Left renal pelvis (tissue), 4 donors: ENCODE data around the gene ROBO2. TPM values are rescaled to one million over a fixed set of nuclear protein-coding genes. Genes with fewer than 3 reads are reported as not detected.

ENCODE experiments used
- DNase-seq, 4 donors: peaks; one replicate each; pipeline ENCODE4 v3.0.0-alpha.2; 2013; ENCODE audit warnings: low read depth in 4 of 4, low spot score in 3 of 4
- polyA plus RNA-seq, 4 donors: library from polyadenylated mRNA; unstranded; fragments of 120-200 nt; gene quantifications; one replicate each; pipeline ENCODE4 v1.2.1, GENCODE V29; 2013; ENCODE audit not compliant: insufficient read length in 4 of 4

Gene ROBO2
- polyA plus RNA-seq, 4 donors: 84.3 to 156 (median 91.9) TPM

DNA sequence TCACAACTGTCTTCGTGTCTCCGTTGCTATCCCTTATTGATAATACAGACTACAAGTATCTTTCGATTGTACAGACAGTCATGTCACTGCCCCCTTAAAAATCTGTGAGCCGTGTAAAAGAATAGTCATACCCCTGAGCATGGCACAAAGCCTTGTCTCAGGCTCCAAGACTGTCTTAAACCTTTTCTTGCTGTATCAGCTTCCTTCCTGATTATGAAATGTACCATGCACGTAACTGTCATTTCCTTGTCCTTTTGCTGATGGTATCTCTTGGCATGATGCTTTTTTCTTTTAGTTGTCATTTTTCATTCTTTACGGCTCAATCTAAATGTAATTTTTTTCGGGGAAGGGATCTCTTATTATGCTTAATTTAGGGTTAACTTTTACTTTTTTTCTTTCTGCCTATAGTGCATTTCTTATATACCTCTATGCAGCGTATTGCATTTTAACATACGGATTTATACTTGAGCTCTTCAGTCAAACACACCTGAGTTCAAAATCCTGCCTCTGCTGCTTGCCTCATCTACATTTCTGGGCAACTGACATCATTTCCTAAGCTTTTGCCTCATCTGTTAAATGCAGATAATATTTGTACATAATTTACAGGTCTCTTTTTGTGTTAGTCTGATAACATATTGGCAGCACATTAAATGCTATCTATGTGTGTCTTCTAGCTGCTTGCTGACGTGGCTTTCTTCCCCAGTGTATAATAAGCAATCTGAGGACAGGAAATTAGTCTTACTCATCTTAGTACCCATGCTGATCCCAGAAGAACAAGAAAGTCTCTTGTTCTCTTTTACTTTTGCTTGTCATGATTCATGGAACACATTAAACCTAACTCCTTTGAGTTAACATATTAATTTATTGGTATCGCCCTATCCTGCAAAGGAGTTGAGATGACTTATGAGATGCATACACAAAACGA is 57.3 kb downstream of the ROBO2 start:
- no peak for DNase-seq

DNA sequence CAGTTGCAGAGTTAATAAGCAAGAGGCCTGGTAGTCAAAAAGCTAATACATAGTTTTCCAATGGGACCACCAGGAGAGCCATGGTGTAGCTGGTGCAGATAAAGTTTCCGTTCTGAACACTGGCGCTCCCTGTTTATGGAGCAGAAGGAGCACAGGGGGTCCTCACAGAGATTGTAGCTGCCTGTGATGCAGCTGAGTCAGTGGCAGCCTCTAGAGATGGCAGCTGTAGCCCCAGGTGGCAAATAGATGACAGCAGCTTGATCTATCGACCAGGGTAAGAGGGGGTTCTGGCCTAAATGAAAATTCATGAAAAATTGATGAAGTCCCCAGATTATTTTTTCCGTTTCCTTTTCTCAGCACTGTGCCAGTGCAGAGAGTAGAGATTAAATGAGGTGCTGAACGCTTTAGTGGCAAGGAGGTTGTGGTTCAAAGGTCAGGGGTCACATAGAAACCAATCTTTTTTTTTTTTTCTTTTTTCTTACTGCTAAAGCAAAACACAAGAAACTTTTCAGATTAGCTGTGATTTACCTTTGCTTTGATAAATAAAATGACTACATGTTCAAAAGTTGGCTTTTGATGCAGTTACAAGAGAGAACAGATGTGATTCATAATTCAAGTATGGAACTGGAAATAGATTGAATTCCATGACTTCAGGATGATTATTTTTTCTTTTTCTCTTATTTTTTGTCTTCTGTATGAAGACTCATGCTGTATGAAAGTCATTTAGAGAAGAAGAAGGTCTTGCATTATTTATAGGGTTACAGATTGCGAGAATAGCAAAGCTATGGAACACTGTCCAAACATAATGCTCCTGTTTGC is 63.3 kb downstream of the ROBO2 start:
- no peak for DNase-seq

DNA sequence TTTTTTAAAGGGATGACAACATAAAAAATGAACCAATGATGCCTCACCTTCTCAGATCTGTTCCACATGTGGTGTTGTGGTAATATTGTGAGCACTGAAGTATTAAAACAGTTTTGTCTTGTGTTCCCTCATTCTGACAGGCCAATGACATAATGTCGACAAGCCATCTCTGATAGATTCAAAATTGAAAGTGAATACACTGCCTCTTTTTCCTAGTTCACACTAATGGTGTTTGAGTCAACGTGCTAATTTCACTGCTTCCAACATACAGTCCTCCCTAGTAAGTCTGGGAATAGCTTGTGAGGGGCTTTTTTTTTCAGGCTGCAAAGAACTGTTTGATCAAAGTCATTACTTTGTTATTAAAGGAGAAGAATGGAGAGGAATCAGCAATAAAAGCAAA is 82.8 kb downstream of the ROBO2 start:
- no peak for DNase-seq

DNA sequence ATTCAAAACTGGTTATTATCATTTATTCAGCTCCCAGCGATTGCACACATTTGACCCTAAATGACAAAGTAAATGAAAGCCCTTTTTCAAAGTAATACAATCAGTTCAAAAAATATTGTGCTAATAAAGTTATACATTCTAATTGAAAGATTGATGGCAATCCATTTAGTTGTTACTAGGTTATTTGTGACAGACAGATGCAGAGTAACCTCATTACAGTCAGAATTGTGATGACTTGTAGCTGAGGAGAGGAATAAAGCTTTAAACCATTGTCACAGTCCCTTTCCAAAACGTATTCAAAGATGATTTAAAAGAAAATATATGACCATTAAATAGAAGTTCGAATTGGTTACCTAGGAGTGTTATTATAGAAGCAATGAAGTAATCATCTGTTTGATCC is 86.1 kb downstream of the ROBO2 start:
- DNase-seq: no peak

GRCh38 chr3:77134769-77135168 is 94.9 kb downstream of the ROBO2 start:
- no peak for DNase-seq

DNA sequence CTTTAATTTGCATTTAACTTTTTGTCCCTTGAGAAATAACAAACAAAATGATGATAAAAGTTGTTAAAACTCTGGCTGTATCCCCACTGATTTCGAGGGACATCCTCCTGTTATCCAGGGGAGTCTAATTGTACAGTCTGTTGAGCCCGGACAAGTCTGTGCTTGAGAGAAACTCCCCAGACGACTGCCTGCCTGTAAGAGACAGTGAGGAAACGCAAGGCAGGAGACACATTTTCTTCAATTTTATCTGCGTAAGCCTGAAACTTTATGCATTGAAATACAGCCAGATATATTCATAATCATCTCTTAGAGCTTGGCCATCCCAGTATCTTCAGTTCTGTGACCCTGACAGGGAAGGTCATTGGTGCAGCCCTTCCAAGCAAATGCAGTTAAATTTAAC is 97.7 kb downstream of the ROBO2 start:
- no peak for DNase-seq

DNA sequence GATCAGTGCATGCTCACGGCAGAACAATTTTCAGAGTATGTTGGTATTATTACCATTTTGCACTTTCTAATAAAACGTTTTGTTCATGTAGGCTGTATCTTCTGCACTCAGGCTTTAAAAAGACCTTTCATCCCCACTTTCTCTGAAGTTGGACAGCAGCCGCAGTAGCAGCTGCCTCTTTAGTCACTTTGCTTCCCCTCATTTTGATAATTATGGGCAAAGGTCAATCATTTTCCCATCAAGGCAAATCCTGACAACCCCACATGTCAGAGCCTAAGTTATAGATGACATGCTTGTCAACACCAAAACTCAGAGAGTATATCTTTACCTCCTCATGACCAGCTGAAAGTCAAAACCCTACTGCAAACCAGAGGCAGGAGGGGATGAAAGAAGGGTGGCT is 99.7 kb downstream of the ROBO2 start:
- DNase-seq: no peak

GRCh38 chr3:77141423-77141822 is 101.5 kb downstream of the ROBO2 start:
- DNase-seq: no peak

- no peak for DNase-seq
These were observed 102.7 kb downstream of the ROBO2 start for GRCh38 chr3:77142578-77142977.

DNA sequence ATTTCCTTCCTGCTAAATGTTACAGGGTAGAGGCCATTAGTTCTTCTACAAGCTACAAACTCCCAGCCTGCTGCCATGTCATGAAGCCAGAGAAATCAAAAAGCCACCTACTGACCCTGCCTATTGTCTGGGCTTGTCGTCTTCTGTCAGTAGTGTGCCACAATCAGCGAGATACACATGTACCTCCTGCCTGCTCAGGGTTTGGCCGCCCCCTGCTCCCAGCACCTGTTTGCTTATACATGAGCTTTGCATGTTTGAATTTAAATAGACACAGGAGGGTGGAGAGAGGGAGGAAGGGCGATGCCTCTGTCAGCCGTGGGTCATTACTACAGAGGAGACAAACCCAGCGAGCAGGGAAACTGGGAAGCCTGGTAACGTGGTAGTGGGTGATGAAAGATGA is 106.1 kb downstream of the ROBO2 start:
- no peak for DNase-seq

- no peak for DNase-seq
These were observed 108.1 kb downstream of the ROBO2 start for GRCh38 chr3:77147836-77148578.

DNA sequence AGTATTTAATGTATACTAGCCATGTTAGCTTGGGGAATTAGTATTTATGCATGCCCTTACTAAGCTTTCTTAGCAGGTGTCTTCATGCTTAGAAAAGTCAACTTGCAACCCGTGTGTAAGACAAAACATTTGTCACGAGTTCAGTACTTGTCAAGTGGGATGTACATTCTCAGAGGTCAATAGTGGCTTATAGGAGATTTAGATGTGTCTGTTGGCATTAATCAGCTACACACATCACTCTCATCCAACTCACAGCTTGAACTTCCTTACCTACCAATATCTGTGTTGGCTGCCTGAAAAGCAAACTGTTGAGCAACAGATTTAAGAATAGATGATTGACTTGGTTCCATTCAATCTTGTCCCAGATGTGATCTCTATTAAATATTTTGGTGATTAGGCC is 109.5 kb downstream of the ROBO2 start:
- no peak for DNase-seq

DNA sequence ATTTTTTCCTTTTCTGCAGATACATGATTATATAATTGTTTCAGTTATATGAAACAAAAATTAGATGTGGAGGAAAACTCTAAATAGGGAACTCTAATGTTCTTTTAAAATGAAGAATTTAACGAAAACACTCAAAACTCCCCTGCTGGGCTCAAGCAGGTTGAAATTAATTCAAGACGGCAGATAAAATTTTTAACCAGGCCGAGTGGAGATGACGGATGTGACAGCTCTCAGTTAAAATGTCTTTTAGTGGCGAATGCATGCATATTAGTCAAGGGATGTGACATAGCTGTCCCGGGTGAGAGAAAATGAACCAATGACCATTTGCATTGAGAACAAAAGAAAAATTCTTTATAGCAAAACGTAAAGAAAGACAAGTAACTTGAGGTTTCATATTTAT is 110.1 kb downstream of the ROBO2 start:
- DNase-seq: no peak

DNA sequence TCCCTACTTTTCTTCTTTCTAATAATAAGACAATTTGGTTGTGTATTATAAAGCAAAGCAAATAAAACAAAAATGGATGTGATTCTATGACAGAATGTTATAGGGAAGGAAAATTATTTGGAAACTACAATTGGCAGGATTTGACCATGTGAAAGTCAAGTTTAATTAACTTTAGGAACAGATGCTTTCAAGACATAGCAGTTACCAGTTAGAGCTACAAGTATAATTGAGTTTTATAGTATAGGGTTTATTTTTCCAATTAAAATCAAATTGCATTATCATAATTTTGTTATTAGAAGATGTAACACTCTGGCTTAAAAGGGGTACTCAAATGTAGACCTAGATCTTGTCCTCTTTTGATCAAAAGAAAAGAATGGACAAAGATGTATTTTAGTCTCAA is 110.9 kb downstream of the ROBO2 start:
- no peak for DNase-seq

- no peak for DNase-seq
These were observed 119.1 kb downstream of the ROBO2 start for GRCh38 chr3:77158730-77159581.

- DNase-seq: no peak
These were observed 121.1 kb downstream of the ROBO2 start for GRCh38 chr3:77160931-77161497.

GRCh38 chr3:77169823-77170222 is 129.9 kb downstream of the ROBO2 start:
- no peak for DNase-seq

- DNase-seq: no peak
These were observed 131.1 kb downstream of the ROBO2 start for GRCh38 chr3:77171026-77171425.

DNA sequence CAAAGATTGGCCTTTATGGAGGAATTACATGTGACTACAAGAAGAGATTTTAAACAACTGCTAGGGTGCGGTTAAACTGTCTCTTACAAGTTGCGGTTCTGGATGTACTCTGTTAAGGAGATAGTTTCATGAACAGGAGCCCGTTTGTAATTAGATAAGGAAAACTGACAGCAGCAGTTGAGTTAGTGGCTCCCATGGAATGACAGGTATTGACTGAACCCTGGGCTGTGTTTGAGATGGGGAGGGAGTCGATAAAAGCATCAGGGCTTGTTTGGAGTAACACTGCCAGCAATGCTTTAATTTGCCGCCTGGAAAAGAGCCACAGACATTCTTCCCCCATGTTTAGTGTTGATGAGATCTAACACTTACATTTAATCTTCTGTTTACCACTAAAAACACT is 139.9 kb downstream of the ROBO2 start:
- DNase-seq: no peak

GRCh38 chr3:77182341-77182740 is 142.4 kb downstream of the ROBO2 start:
- no peak for DNase-seq
